ENCODE data around the gene CYLD.

CYLD gene

DNA sequence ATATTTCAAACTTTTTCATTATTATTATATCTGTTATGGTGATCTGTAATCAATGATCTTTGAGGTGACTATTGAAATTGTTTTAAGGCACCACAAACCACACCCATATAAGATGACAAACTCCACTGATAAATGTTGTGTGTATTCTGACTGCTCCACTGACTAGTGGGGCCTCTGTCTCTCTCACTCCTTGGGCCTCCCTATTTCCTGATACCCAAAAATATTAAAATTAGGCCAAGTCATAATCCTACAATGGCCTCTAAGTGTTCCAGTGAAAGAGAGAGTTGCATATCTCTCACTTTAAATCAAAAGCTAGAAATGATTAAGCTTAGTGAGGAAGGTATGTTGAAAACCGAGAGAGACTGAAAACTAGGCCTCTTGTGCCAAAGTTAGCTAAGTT is 23.4 kb downstream of the CYLD start:
- no peak overlapping the region for H3K4me3 ChIP-seq (ENCODE audit: low read length)
- TF ChIP-seq, protein P1, sequence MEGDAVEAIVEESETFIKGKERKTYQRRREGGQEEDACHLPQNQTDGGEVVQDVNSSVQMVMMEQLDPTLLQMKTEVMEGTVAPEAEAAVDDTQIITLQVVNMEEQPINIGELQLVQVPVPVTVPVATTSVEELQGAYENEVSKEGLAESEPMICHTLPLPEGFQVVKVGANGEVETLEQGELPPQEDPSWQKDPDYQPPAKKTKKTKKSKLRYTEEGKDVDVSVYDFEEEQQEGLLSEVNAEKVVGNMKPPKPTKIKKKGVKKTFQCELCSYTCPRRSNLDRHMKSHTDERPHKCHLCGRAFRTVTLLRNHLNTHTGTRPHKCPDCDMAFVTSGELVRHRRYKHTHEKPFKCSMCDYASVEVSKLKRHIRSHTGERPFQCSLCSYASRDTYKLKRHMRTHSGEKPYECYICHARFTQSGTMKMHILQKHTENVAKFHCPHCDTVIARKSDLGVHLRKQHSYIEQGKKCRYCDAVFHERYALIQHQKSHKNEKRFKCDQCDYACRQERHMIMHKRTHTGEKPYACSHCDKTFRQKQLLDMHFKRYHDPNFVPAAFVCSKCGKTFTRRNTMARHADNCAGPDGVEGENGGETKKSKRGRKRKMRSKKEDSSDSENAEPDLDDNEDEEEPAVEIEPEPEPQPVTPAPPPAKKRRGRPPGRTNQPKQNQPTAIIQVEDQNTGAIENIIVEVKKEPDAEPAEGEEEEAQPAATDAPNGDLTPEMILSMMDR (conservative IDR thresholded peaks at IDR 0.05; ENCODE audit: low read depth, low read length): no peak
- no peak for DNase-seq (ENCODE audit: low read depth)

DNA sequence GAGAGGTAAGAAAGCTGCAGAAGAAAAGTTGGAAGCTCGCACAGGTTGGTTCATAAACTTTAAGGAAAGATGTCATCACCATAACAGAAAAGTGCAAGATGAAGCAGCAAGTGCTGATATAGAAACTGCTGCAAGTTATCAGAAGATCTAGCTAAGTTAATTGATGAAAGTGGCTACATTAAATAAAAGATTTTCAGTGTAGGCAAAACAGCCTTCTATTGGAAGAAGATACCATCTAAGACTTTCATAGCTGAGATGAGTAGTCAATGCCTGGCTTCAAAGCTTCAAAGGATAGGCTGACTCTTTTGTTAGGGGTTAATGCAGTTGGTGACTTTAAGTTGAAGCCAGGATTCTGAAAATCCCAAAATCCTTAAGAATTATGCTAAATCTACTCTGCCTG is 24.0 kb downstream of the CYLD start:
- no peak for DNase-seq (ENCODE audit: low read depth)
- TF ChIP-seq, protein P1 (conservative IDR thresholded peaks at IDR 0.05; ENCODE audit: low read depth, low read length): no peak
- no peak overlapping the region for H3K4me3 ChIP-seq (ENCODE audit: low read length)

DNA sequence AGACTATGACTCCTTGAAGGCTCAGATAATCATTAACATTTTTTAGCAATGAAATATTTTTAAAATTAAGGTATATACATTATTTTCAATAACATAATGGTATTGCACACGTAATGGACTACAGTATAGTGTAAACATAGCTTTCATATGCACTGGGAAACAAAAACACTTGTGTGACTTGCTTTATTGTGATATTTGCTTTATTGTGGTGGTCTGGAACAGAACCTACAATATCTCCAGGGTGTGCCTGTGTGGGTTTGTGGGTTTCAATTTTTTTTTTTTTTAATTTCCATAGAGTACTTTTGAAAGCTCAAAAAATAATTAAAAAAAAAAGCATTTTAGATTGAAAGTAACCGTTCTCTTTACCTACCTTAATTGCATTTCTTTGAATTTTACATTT is 25.3 kb downstream of the CYLD start:
- no peak overlapping the region for H3K4me3 ChIP-seq (ENCODE audit: low read length)
- no peak for DNase-seq (ENCODE audit: low read depth)
- TF ChIP-seq, protein P1 (conservative IDR thresholded peaks at IDR 0.05; ENCODE audit: low read depth, low read length): no peak

DNA sequence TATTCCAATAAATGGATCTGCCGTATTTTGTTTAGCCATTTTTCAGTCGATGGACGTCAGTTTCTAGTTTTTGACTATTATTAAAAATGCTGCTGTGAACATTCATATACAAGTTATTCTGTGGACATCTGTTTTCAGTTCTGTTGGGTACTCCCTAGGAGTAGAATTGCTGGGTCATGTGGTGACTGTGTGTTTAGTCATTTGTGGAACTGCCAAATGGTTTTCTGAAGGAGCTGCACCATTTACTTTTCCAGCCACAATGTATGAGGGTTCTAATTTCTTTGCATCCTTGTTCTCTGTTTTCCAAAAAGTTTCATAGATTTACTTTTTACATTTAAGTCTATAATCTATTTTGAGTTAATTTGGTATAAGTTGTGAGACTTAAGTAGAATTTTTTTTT is 29.5 kb downstream of the CYLD start:
- DNase-seq (ENCODE audit: low read depth): no peak
- TF ChIP-seq, protein P1 (conservative IDR thresholded peaks at IDR 0.05; ENCODE audit: low read depth, low read length): no peak
- H3K4me3 ChIP-seq (ENCODE audit: low read length): no peak overlapping the region

DNA sequence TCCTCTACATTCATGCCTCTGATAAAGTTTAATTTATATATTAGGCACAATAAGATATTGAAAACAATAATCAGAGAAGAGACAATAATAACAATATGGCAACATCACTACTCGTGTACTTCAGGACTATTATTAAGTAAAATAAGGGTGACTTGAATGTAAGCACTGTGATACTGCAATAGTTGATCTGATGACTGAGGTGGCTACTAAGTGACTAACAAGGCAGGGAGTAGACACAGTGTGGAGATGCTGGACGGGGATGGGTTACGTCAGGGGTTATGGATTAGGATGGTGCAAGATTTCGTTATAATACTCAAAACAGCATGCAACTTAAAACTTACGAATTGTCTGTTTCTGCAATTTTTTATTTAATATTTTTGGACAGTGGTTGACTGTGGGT is 32.5 kb downstream of the CYLD start:
- TF ChIP-seq, protein P1 (conservative IDR thresholded peaks at IDR 0.05; ENCODE audit: low read depth, low read length): no peak
- no peak overlapping the region for H3K4me3 ChIP-seq (ENCODE audit: low read length)
- no peak for DNase-seq (ENCODE audit: low read depth)

DNA sequence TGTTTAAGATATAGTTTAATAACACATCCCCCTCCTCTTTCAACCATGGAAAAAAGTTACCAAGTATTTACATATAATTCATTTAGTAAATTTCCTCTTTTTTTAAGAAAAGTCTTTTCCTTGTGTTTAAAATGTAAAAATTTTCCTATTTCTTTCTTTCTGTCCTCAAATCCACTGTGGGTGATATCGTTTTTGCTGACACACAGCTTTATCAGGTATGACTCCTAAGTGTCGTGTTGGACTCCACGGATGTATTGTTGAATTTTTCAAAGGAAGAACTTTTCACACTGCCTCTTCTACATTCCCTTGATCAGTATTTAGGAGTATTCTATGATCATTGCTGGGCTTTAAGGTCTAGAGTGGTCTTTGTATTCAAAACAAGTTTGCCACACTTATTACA is 33.1 kb downstream of the CYLD start:
- no peak for DNase-seq (ENCODE audit: low read depth)
- TF ChIP-seq, protein P1 (conservative IDR thresholded peaks at IDR 0.05; ENCODE audit: low read depth, low read length): no peak
- H3K4me3 ChIP-seq (ENCODE audit: low read length): no peak overlapping the region

DNA sequence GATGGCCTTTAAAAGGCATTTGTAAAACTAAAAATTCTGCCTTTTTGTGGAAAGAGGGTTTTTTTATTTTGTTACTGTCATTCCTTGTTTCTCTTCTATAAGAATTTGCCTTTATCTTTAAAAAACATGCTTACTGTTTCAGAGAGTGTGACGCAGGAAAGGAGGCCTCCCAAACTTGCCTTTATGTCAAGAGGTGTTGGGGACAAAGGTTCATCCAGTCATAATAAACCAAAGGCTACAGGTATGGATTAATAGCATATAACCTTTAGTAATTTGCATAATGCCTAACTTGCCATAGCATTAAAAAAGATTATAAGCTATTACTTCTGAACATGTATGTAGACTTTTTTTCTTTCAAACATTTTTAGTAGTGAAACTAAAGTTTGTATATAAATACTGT is 34.2 kb downstream of the CYLD start:
- TF ChIP-seq, protein P1 (conservative IDR thresholded peaks at IDR 0.05; ENCODE audit: low read depth, low read length): no peak
- H3K4me3 ChIP-seq (ENCODE audit: low read length): no peak overlapping the region
- DNase-seq (ENCODE audit: low read depth): no peak
